Calu3 (cell line): ENCODE results near the gene RPL3. TPM values are rescaled to one million over a fixed set of nuclear protein-coding genes. Genes with fewer than 3 reads are reported as not detected.
"Not testable (repeated sequence)": the region's sequence is repeated elsewhere in the genome, so short reads cannot be mapped to it uniquely, and the experiment has no call there.

Experiments used
- BruUV-seq: library from RNA; stranded (reverse); fragments of 400-500 nt; replicated peaks from 2 replicates; lab custom pipeline; 2021; lab: Mats Ljungman, UMichigan
- CTCF ChIA-PET: fragments of 300-600 bp; sonication (Branson Sonifier 250); formaldehyde crosslinking; loops from one replicate; lab custom pipeline; 2022; ENCODE audit warnings: antibody characterized with exemption; lab: Charles Lee
- DNase-seq: peaks from one replicate; pipeline ENCODE4 v3.0.0; 2022
- H3K27ac Mint-ChIP-seq: one replicate; pipeline ENCODE4 v1.8.0; 2022; ENCODE audit warnings: mixed read lengths; ENCODE audit not compliant: unreplicated experiment
- H3K27me3 Mint-ChIP-seq: one replicate; pipeline ENCODE4 v1.8.0; 2022; ENCODE audit warnings: mixed read lengths; ENCODE audit not compliant: unreplicated experiment
- H3K36me3 Mint-ChIP-seq: one replicate; pipeline ENCODE4 v1.8.0; 2022; ENCODE audit warnings: mild to moderate bottlenecking, moderate library complexity, mixed read lengths; ENCODE audit not compliant: insufficient read depth, unreplicated experiment
- H3K4me1 Mint-ChIP-seq: one replicate; pipeline ENCODE4 v1.8.0; 2022; ENCODE audit warnings: mild to moderate bottlenecking, low read depth, mixed read lengths; ENCODE audit not compliant: unreplicated experiment
- H3K4me3 Mint-ChIP-seq: one replicate; pipeline ENCODE4 v1.8.0; 2022; ENCODE audit warnings: mild to moderate bottlenecking, low read depth, moderate library complexity, mixed read lengths; ENCODE audit not compliant: unreplicated experiment
- H3K9me3 Mint-ChIP-seq: one replicate; pipeline ENCODE4 v1.8.0; 2022; ENCODE audit warnings: low read depth, mixed read lengths; ENCODE audit not compliant: unreplicated experiment
- intact Hi-C: fragments of 100-400 bp; cut with micrococcal nuclease; formaldehyde crosslinking; loops from one replicate; pipeline ENCODE4 v1.10.0; 2022; ENCODE audit not compliant: unreplicated experiment
- total RNA-seq: library from RNA; stranded (reverse); gene quantifications from 2 replicates; pipeline ENCODE4 v1.2.3, GENCODE V29; 2022
- TF ChIP-seq, protein P1 (sequence below): fragments of 200-600 bp; IDR thresholded peaks from one replicate; pipeline ENCODE4 v1.8.0; 2022; ENCODE audit warnings: antibody characterized with exemption; ENCODE audit not compliant: unreplicated experiment

Gene RPL3
- total RNA-seq, 1 experiment from 2014 or later, result 1,058 TPM

GRCh38 chr22:39336411-39336810 is 17.0 kb upstream of the RPL3 start:
- CTCF ChIA-PET, result interaction anchor here (0.7 kb wide), 1 partner anchor 17 kb away, joined by 3 read pairs; the partner anchor contains the start of gene RPL3
- intact Hi-C loops, result no loop called here
- no peak overlapping the region for H3K4me3 Mint-ChIP-seq
- peaks cover 9% of the 10 kb centered on the region for H3K36me3 Mint-ChIP-seq
- no peak overlapping the region for H3K27ac Mint-ChIP-seq
- peaks cover 35% of the 10 kb centered on the region for H3K4me1 Mint-ChIP-seq
- TF ChIP-seq, protein P1, sequence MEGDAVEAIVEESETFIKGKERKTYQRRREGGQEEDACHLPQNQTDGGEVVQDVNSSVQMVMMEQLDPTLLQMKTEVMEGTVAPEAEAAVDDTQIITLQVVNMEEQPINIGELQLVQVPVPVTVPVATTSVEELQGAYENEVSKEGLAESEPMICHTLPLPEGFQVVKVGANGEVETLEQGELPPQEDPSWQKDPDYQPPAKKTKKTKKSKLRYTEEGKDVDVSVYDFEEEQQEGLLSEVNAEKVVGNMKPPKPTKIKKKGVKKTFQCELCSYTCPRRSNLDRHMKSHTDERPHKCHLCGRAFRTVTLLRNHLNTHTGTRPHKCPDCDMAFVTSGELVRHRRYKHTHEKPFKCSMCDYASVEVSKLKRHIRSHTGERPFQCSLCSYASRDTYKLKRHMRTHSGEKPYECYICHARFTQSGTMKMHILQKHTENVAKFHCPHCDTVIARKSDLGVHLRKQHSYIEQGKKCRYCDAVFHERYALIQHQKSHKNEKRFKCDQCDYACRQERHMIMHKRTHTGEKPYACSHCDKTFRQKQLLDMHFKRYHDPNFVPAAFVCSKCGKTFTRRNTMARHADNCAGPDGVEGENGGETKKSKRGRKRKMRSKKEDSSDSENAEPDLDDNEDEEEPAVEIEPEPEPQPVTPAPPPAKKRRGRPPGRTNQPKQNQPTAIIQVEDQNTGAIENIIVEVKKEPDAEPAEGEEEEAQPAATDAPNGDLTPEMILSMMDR, result no peak
- H3K9me3 Mint-ChIP-seq, result no peaks in the 10 kb centered on the region
- DNase-seq, result peak; percentile 36
- BruUV-seq, result no TSS peak
- no peaks in the 10 kb centered on the region for H3K27me3 Mint-ChIP-seq

- H3K9me3 Mint-ChIP-seq, result no peaks in the 10 kb centered on the region
- TF ChIP-seq, protein P1, result no peak
- peak overlapping the region; percentile 41 for H3K4me3 Mint-ChIP-seq
- peaks cover 5% of the 10 kb centered on the region for H3K36me3 Mint-ChIP-seq
- no TSS peak for BruUV-seq
- intact Hi-C loops, result no loop called here
- H3K27ac Mint-ChIP-seq, result peak overlapping the region; percentile 83
- CTCF ChIA-PET, result interaction anchor here (0.6 to 1.8 kb wide), 9 partner anchors 11 to 919 kb away, joined by 3 to 11 read pairs (median 4); partner anchors contain the start of genes RPL3 and TAB1
- peak; percentile 55 for DNase-seq
- no peaks in the 10 kb centered on the region for H3K27me3 Mint-ChIP-seq
- peaks cover 21% of the 10 kb centered on the region for H3K4me1 Mint-ChIP-seq
These were observed 13.1 kb upstream of the RPL3 start for GRCh38 chr22:39332441-39333064.

DNA sequence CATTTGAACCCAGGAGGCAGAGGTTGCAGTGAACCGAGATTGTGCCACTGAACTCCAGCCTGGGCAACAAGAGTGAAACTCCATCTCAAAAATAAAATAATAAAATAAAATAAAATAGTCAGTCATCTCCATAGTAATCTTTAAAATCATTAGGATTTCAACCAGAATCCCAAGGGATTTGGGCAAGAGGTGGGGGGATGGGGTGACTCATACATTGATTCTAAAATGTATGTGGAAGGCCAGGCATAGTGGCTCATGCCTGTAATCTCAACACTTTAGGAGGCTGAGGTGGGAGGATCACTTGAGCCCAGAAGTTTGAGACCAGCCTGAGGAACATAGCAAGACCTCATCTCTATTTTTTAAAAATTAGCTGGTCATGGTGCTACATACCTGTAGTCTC is 11.1 kb upstream of the RPL3 start:
- H3K27ac Mint-ChIP-seq, H3K27me3 Mint-ChIP-seq, DNase-seq, H3K36me3 Mint-ChIP-seq, intact Hi-C loops, H3K4me3 Mint-ChIP-seq, BruUV-seq, H3K9me3 Mint-ChIP-seq: not testable (repeated sequence)
- H3K4me1 Mint-ChIP-seq, result peaks cover 26% of the 10 kb centered on the region
- CTCF ChIA-PET, result interaction anchor here (1.3 kb wide), 1 partner anchor 13 kb away, joined by 4 read pairs; no protein-coding TSS in a partner anchor

- no peaks in the 10 kb centered on the region for H3K27me3 Mint-ChIP-seq
- CTCF ChIA-PET, result no interaction called here
- BruUV-seq, result no TSS peak
- no peaks in the 10 kb centered on the region for H3K9me3 Mint-ChIP-seq
- H3K4me1 Mint-ChIP-seq, result peaks cover 18% of the 10 kb centered on the region
- TF ChIP-seq, protein P1, result no peak
- no peak for DNase-seq
- H3K27ac Mint-ChIP-seq, result no peak overlapping the region
- peaks cover 5% of the 10 kb centered on the region for H3K36me3 Mint-ChIP-seq
- intact Hi-C loops, result no loop called here
- H3K4me3 Mint-ChIP-seq, result no peak overlapping the region
These were observed 8.8 kb upstream of the RPL3 start for GRCh38 chr22:39327995-39328754.
